GM18499 (cell line): ENCODE measurements around the gene NBEA.
"Not testable (repeated sequence)": the region's sequence is repeated elsewhere in the genome, so short reads cannot be mapped to it uniquely, and the experiment has no call there.

Experiments used
- ATAC-seq: cut with Tn5 transposase; IDR thresholded peaks from one replicate; pipeline ENCODE4 v1.9.1; 2021; ENCODE audit warnings: moderate number of reproducible peaks; ENCODE audit not compliant: insufficient read depth, unreplicated experiment

Gene NBEA

DNA sequence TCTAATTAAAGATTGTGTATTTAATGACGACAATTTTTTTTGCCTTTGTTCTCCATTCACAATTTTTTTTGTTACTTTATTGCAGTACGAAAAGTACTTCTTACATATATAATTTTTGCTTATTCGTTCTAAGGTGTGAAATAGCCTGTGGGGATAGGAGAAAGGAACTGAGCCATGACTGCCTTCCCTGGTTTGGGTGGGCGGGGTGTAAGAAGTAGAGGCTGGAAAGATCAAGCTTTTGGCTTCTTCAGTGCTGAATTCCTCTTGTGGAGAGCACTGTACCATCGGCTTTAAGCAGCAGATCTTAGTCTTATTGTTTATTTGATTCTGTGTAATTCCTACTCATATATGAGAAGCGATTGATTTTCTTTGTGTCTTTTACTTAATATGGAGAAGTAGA lies 115.8 kb downstream of the NBEA start:
- no peak for ATAC-seq

DNA sequence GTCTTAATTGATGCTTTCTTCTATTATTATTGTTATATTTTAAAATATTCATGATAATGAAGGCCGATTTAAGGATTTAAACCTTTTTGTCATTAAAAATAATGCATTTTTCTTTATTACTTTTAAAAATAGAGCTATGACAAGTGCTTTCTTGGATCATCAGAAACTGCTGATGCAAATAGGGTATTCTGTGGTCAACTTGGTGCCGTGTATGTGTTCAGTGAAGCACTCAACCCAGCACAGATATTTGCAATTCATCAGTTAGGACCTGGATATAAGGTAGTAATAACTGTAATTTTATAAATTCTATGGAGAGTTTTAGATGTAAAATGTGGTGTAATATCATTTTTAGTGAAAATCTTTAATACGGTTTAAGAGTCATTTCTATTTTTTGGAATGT lies 116.5 kb downstream of the NBEA start:
- ATAC-seq: peak; percentile 87

DNA sequence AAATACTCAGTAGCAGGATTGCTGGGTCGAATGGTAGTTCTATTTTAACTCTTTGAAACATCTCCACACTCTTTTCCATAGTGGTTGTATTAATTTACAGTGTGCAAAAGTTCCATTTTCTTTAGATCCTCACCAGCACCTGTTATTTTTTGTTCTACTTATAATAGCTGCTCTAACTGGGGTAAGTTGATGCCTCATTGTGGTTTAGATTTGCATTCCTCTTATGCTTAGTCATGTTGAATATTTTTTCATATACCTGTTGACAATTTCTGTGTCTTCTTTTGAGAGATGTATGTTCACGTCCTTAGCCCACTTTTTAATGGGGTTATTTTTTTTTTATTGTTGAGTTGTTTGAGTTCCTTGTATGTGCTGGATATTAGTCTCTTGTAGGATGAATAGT lies 144.6 kb downstream of the NBEA start:
- ATAC-seq: no peak

DNA sequence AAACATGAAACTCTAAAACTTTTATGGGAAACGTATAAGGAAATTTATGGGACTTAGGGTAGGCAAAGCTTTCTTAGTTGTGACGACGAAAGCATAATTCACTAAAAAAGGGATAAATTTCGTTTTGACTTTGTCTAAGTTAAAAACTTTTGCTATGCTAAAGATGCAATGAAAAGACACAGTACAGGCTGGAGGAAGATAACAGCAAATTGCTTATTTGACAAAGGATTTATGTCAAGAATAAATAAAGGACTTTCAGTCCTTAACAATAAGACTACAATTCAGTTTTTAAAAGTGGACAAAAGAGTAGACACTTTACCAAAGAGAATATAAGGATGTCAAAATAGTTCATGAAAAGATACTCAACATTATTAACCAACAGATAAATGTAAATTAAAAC lies 150.2 kb downstream of the NBEA start:
- ATAC-seq: no peak

DNA sequence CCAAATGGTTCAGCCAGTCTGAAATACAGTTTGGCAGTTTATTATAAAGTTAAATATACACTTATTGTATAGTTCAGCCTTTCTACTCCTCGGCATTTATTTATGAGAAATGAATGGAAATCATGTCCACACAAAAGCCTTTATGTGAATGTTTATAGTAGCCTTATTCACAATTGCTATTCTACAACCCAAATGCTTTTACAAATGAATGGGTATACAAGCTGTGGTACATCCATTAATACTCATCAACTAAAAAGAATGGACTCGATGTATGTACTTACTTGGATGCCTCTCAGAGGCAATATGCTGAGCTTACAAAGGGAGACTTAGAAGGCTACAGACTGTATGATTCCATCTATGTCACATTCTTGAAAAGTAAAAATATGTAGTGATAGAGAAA lies 150.7 kb downstream of the NBEA start:
- ATAC-seq: no peak

DNA sequence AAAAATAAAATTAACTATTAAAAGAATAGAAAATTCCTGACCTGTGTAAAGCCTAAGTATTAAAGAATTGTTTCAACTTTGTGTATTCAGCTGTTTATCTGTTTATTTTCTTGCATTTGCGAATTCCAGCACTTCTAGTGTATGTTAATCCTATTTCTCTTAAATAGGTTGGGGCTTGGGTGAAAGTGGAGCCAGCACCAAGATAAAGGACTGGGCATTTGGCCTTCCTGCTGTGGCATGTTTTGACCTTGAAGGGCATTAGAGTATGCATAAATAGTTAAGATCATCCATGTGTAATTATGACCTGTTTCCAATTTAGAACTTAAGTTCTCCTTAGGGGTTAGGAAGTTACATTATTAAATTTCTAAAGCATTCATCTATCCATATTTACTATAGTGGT lies 151.3 kb downstream of the NBEA start:
- ATAC-seq: no peak

DNA sequence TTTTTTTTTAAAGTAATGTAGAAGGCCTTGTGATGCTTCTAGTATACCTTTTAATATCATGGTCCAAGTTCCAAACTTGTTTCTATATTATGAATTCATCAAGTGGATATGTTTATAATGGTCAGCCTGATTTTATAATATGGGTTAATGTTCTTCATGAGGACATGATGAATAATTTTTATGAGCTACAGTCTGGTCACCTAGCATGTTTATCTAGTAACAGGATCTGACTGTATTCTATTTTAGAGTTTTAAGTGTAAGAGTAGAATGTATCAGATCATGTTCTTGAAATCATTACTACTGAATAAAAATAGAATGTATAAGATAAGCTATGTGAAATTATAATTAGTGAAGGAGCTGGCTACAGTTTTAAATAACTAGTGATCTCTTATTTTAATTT lies 164.7 kb downstream of the NBEA start:
- ATAC-seq: not testable (repeated sequence)

DNA sequence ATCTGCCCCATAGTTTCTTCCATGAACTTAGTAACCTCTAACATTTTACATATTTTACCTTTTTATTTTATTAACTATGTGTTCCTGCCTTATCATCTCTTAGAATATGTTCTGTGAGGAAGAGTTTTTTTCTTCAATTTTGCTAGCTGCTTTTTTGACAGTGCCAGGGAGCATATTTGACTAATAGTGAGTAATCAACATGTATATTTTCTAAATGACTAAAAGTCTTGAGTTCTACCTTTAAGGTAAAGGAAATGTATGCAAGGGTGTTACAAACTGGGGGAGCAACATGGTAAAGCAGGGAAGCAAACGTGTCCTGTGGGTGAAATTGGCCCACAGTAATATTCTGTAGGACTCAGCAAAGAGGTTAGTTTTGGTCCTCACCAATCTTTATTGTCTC lies 165.5 kb downstream of the NBEA start:
- ATAC-seq: no peak

DNA sequence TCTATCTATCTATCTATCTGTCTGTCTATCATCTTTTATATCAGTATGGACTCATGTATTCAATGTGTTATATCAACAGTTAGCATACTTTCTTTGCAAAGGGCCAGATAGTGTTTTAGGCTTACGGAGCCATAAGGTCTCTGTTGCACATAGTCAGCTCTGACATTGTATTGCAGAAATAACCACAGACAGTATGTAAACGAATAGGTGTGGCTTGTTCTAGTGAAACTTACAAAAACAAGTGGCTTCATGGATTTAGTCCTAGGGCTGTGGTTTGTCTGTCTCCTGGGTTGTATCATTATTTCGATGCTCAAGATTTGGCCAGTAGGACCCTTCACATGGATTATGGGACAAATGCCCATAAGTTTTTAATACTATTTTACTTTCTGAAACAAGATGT lies 171.5 kb downstream of the NBEA start:
- not testable (repeated sequence) for ATAC-seq

DNA sequence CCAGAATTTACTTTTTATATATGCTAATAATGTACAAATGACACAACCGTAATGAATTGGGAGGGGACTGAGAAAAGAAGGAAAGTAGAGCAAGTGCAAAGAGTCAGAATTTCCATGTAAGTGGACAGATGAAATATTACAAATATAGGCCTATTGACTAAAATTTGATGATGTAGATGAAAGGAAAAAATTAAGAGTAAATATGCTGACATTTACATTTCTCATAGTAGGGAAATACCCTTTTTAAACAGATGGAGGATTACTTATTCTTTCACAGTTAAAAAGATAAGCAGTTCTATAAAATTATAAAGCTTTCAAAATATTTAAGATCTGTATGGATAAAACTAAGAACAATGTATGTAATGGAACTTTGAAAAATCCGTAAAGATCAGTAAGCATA lies 185.4 kb downstream of the NBEA start:
- ATAC-seq: no peak

DNA sequence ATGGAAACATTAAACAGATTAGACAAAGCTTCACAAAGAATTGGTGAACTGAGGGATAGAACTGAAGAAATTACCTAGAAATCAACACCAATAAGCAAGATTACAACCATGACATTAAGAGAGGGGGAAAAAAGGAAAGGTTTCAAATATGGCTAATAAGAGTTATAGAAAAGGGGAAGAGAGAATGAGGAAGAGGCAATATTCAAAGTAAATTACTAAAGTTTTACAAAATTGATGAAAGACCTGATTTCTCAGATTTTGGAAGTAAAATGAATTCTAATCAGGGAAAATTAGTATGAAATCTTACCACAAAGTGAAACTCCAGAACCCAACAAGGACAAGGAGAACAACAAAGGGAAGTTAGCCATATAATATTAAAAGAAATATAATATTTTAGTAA lies 187.4 kb downstream of the NBEA start:
- ATAC-seq: no peak

DNA sequence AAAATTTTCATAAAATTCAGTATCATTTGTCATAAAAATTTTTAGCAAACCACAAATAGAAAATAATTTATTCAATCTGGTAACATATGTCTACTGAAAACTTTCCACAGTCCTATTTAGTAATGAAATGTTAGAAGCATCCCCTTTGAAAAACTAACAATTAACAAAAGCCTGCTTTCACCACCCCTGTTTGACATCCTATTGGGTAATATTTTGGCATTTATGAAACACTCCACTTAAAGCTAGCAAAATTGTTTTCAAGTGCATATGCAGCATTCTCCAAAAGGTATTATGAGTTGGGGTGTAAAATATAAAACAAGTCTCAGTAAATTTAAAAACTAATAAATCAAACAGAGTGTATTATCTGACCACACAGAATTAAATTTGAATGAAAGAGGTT lies 189.4 kb downstream of the NBEA start:
- ATAC-seq: no peak

DNA sequence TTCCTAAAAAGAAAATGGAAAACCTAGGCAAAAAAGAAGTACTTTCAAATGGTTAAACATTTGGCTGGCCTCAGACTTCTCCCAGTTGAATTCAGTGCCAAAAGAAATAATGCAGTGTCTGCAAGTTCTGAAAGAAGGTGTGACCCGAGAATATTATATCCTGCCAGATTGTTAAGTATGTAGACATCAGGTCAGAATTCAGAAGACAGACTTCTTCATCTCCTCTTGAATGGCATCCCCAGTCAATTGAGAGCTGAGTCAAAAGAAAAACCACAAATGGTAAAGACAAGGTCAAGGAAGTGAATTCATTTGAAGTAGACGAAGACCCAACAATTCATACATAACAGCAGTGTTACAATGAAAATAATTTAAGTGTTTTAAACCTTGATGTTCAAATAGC lies 194.5 kb downstream of the NBEA start:
- ATAC-seq: no peak

DNA sequence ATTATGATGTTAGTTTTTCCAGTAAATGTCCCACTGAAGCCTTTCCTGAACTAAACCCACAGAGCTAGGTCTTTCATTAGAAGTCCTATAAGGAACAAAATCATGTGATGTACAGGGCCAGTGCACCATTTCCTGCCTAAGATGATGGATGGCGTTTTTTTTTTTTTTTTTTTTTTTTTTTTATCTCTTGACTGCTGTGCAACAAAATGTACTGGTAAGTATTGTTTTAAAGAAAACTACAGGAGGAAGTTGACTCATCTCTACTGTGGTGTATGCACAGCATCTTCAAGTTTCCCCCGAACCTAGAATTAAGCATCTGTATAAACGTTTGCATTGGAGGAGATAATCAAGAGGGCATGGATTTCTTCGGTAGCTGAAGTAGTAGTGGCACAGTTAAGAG lies 197.5 kb downstream of the NBEA start:
- ATAC-seq: no peak

DNA sequence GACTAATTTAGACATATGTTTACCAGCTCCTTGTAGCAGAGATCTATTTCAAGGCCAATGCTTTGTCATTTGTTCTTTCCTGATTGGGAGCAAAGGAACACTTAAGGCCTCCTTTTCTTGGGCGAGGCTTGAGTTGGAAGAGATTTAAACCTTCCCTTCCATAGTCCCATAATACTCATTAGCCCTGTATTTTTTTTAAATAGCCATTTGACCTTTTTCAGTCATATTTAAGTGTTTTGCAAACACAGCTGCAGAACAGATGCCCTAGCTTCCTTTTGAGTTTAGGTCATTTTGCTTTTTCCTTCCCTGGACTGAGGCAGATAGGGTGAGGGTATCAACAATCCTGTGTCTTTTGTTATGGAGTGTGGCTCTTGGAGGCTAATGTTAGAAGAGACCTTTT lies 198.3 kb downstream of the NBEA start:
- ATAC-seq: no peak

DNA sequence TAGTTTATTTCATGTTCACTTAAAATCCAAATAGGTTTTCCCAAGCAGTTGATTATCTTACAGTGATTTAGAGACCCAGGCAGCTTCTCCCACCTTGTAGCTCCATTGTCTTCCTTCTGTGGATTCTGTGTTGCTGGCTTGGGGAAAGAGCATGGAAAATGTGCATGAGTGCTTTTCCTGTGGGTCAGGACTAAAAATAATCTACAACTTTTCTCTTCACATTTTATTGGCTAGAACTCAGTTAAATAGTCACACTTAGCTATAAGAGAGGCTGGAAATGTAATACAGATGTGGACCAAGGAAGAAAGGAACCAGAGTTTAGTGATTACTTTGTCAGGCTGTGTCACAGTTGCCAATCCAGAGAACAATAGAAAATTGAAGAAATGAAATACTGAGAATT lies 198.8 kb downstream of the NBEA start:
- ATAC-seq: no peak

DNA sequence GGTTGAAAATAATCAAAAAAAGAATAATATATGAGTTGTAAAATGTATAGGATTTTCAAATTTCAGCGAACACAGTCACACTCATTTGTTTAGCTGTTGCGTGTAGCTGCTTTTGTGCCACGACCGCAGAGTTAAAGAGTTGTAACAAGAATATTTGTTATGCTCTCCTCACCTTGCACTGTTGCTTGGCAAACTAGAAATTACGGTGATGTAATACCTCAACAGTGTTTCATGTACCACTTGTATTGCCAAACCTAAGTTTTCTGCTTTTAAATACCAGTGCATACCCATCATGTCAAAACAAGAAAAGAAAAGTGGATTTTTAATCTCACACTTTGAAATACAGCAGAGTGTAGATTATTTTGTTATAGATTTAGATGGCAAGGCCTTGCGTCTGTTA lies 201.1 kb downstream of the NBEA start:
- no peak for ATAC-seq

DNA sequence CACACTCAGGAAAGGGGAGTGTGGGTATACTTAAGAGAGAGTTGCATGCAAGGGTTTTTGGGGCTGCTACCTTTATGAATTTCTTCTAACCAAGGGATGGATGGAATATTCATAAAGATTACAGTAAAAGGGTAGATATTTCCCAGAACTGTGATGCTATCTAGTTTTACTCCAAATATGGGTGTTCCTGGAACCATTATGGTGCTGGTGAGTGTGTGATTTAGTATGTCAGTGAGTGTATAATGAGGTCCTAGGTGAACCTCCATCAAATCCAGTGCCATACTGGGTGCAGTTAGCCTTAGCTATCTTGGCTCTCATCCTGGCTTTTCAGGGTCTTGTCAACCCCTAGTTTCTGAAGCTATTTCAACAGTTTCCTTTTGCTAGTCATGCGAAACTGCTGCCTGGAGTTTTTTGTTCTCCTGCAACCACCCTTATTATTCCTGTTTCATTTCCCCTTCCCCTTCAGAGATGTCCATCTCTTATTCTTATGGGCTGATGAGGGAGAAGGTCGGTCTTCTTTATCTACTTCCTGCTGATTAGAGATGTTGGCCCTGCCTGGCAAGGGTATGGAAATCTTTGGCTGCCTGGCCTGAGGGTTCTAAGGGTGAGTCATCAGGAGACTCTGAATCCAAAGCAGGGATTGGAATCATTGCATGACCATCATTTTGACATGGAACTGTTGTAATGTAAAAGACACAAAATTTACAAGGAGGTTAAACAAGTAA lies 202.3 kb downstream of the NBEA start:
- no peak for ATAC-seq

DNA sequence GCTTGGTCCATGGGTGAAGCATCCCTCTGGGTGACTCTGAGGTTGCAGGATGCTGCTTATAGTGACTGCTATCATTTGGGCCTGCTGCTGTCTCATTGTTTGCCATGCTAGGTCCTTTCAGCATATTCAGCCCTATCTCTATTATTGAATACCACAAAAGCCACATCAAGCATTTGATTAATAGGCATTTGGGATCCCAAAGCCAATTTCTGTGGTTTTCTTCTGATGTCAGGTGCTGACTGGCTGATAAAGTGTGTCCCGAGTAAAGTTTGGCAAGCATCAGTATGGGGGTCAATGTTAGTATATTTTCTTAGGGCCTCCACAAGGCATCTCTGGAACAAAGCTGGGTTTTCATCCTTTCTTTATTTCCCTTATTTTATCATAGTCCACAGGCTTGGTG lies 204.6 kb downstream of the NBEA start:
- no peak for ATAC-seq

DNA sequence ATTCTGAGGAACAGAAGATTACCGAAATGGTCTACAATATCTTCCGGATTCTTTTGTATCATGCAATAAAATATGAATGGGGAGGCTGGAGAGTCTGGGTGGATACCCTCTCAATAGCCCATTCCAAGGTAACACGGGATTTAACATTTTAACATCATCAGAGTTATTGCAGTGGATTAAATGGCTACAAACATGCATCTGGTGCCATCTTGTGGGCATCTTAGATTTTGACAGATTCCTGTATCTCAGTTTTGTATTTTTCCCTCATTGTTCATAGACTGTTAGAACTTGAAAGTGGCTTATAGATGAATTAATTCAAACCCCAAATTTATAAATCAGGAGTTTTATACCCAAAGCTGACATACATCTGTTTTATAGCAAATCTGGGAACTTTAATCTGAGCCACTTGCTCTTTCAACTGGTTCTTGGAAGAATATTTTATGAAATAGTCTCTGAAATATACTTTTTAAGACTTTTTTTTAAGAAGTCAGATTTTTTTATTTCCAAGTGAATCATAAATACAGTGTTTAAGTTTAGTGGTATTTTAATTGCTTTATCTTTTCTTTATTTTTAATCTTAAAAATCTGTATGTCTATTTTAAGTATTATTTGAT lies 215.2 kb downstream of the NBEA start:
- no peak for ATAC-seq

DNA sequence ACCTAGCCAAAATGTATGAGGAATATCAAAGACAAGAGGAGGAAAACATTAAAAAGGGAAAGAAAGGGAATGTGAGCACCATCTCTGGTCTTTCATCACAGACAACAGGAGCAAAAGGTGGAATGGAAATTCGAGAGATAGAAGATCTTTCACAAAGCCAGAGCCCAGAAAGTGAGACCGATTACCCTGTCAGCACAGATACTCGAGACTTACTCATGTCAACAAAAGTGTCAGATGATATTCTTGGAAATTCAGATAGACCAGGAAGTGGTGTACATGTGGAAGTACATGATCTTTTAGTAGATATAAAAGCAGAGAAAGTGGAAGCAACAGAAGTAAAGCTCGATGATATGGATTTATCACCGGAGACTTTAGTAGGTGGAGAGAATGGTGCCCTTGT lies 217.0 kb downstream of the NBEA start:
- ATAC-seq: no peak

DNA sequence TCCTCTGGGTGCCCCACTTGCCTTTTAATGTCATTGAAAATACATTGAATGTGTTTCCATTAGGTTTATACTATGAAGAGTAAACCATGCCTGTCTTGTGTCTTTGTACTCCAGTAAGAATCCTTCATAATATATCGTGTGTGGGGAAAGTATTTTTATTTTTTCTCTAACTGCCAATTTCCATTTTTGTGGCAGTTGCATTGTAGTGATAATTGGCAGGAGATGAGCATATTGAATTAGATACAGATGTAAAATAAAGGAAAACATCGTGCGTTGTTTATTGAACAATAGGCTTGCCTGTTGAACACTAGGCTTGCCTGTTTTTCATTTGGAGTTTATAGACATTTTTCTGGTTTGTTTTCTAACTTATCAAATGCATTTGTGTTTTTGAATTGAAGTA lies 218.8 kb downstream of the NBEA start:
- no peak for ATAC-seq
